Measurements from ENCODE around the gene ZNF367. TPM values are rescaled to one million over a fixed set of nuclear protein-coding genes. Genes with fewer than 3 reads are reported as not detected.

The ZNF367 gene
- total RNA-seq, 4 donors from 2014 or later = 0.26 to 21.2 (median 1.7) TPM

DNA sequence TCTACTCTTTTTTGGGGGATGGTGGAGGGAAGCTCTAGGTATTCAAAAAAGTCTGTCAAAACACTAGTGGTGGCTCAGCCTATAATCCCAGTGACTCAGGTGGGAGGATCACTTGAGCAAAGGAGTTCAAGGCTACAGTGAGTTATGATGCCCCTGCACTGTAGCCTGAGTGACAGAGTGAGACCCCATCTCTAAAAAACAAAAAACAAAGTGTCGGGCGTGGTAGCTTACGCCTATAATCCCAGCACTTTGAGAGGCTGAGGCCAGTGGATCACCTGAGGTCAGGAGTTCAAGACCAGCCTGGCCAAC is 18.9 kb downstream of the ZNF367 start:
- Histone ChIP-seq H3K27ac (no peak overlapping the region), H3K27me3 (no peaks in the 10 kb centered on the region), H3K9me3 (no peaks in the 10 kb centered on the region), H3K36me3 (no peaks in the 10 kb centered on the region), H3K4me3 (no peak overlapping the region), H3K4me1 (no peaks in the 10 kb centered on the region)
- DNase-seq = no peak
- intact Hi-C loops (cut with DNase I; ENCODE audit: low total_unique reads) = no loop called here
- TF ChIP-seq, protein P1, sequence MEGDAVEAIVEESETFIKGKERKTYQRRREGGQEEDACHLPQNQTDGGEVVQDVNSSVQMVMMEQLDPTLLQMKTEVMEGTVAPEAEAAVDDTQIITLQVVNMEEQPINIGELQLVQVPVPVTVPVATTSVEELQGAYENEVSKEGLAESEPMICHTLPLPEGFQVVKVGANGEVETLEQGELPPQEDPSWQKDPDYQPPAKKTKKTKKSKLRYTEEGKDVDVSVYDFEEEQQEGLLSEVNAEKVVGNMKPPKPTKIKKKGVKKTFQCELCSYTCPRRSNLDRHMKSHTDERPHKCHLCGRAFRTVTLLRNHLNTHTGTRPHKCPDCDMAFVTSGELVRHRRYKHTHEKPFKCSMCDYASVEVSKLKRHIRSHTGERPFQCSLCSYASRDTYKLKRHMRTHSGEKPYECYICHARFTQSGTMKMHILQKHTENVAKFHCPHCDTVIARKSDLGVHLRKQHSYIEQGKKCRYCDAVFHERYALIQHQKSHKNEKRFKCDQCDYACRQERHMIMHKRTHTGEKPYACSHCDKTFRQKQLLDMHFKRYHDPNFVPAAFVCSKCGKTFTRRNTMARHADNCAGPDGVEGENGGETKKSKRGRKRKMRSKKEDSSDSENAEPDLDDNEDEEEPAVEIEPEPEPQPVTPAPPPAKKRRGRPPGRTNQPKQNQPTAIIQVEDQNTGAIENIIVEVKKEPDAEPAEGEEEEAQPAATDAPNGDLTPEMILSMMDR (IDR thresholded peaks at IDR 0.05) = no peak
- no peak for TF ChIP-seq POLR2A (IDR thresholded peaks at IDR 0.05)

DNA sequence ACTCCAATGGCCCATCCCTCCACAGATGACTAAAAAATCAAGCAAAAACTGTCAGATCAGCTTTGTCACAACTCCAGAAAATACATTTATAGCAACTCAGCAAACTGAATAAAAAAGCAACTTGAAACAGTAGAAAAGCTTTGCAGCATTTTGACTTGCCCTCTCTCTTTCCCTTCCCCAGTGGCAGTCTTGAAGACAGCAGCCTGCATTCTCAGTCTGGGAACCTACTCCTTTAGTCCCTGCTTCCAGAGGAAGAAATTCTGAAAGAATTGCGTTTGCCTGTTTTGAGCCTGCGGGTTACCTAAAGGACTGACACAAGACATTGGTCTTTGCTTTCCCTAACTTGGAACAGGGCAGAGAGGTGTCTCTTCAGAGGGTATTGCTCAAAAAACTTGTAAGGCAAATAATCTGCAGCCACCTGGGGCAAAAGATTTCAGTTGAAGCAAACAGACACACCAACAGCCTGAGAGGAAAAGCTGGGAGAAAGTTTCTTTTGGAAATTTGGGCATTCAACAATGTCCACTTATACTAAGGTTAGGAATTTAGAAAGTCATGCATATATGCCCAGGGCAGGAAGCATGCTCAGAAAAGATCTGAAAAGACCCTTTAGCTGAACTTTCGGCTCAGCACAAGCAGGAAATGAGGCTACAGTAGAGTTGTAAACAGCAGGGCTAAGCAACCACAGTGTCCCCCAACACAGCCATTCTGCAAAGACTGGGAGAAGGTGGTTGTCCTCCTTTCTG is 19.4 kb downstream of the ZNF367 start:
- intact Hi-C loops (cut with DNase I; ENCODE audit: low total_unique reads) = no loop called here
- Histone ChIP-seq H3K36me3 (no peaks in the 10 kb centered on the region), H3K4me1 (no peaks in the 10 kb centered on the region), H3K27ac (no peak overlapping the region), H3K4me3 (no peak overlapping the region), H3K9me3 (no peaks in the 10 kb centered on the region), H3K27me3 (no peaks in the 10 kb centered on the region)
- DNase-seq = no peak
- TF ChIP-seq POLR2A (IDR thresholded peaks at IDR 0.05) = no peak
- TF ChIP-seq, protein P1 (IDR thresholded peaks at IDR 0.05) = no peak

DNA sequence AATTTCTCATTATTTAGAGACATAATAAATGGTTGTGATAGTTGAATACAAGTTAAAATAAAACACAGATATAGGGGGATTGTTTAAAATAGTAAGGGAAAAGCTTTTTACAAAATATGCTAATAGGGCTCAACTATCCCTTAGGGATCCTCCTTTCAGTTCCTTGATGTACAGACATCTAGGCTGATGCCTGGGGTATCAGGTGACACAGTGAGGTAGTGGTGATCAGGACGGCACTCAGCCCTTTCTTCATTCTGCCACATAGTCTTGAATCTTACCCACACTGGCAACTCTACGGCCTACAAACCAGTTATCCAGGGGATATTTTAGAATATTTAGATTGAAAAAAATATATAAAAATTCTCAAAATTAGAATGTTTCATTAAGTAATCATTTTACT is 22.2 kb downstream of the ZNF367 start:
- intact Hi-C loops (cut with DNase I; ENCODE audit: low total_unique reads) = no loop called here
- Histone ChIP-seq H3K4me1 (no peaks in the 10 kb centered on the region), H3K36me3 (no peaks in the 10 kb centered on the region), H3K27ac (no peak overlapping the region), H3K9me3 (no peaks in the 10 kb centered on the region), H3K4me3 (no peak overlapping the region), H3K27me3 (no peaks in the 10 kb centered on the region)
- TF ChIP-seq, protein P1 (IDR thresholded peaks at IDR 0.05) = no peak
- TF ChIP-seq POLR2A (IDR thresholded peaks at IDR 0.05) = no peak
- DNase-seq = no peak

GRCh38 chr9:96394832-96395496 is 23.2 kb downstream of the ZNF367 start:
- DNase-seq = no peak
- no peak overlapping the region for H3K4me3 ChIP-seq
- intact Hi-C loops (cut with DNase I; ENCODE audit: low total_unique reads) = no loop called here
- H3K36me3 ChIP-seq = no peaks in the 10 kb centered on the region
- H3K27ac ChIP-seq = no peak overlapping the region
- TF ChIP-seq, protein P1 (IDR thresholded peaks at IDR 0.05) = no peak
- TF ChIP-seq POLR2A (IDR thresholded peaks at IDR 0.05) = no peak
- H3K27me3 ChIP-seq = no peaks in the 10 kb centered on the region
- no peaks in the 10 kb centered on the region for H3K9me3 ChIP-seq
- no peaks in the 10 kb centered on the region for H3K4me1 ChIP-seq

- H3K27me3 ChIP-seq = no peaks in the 10 kb centered on the region
- H3K9me3 ChIP-seq = no peaks in the 10 kb centered on the region
- DNase-seq = no peak
- TF ChIP-seq, protein P1 (IDR thresholded peaks at IDR 0.05) = no peak
- TF ChIP-seq POLR2A (IDR thresholded peaks at IDR 0.05) = no peak
- intact Hi-C loops (cut with DNase I; ENCODE audit: low total_unique reads) = no loop called here
- H3K4me3 ChIP-seq = no peak overlapping the region
- no peaks in the 10 kb centered on the region for H3K4me1 ChIP-seq
- H3K27ac ChIP-seq = no peak overlapping the region
- no peaks in the 10 kb centered on the region for H3K36me3 ChIP-seq
Observed at GRCh38 chr9:96392263-96392662, 25.9 kb downstream of the ZNF367 start.

Data from uterus (tissue), 4 donors.